Calu3 (cell line): Measurements from ENCODE around the gene ZNF341. TPM values are rescaled to one million over a fixed set of nuclear protein-coding genes. Genes with fewer than 3 reads are reported as not detected.

Experiments used
- BruUV-seq: library from RNA; stranded (reverse); fragments of 400-500 nt; replicated peaks from 2 replicates; lab custom pipeline; 2021; lab: Mats Ljungman, UMichigan
- CTCF ChIA-PET: fragments of 300-600 bp; sonication (Branson Sonifier 250); formaldehyde crosslinking; loops from one replicate; lab custom pipeline; 2022; ENCODE audit warnings: antibody characterized with exemption; lab: Charles Lee
- DNase-seq: peaks from one replicate; pipeline ENCODE4 v3.0.0; 2022
- H3K27ac Mint-ChIP-seq: one replicate; pipeline ENCODE4 v1.8.0; 2022; ENCODE audit warnings: mixed read lengths; ENCODE audit not compliant: unreplicated experiment
- H3K27me3 Mint-ChIP-seq: one replicate; pipeline ENCODE4 v1.8.0; 2022; ENCODE audit warnings: mixed read lengths; ENCODE audit not compliant: unreplicated experiment
- H3K36me3 Mint-ChIP-seq: one replicate; pipeline ENCODE4 v1.8.0; 2022; ENCODE audit warnings: mild to moderate bottlenecking, moderate library complexity, mixed read lengths; ENCODE audit not compliant: insufficient read depth, unreplicated experiment
- H3K4me1 Mint-ChIP-seq: one replicate; pipeline ENCODE4 v1.8.0; 2022; ENCODE audit warnings: mild to moderate bottlenecking, low read depth, mixed read lengths; ENCODE audit not compliant: unreplicated experiment
- H3K4me3 Mint-ChIP-seq: one replicate; pipeline ENCODE4 v1.8.0; 2022; ENCODE audit warnings: mild to moderate bottlenecking, low read depth, moderate library complexity, mixed read lengths; ENCODE audit not compliant: unreplicated experiment
- H3K9me3 Mint-ChIP-seq: one replicate; pipeline ENCODE4 v1.8.0; 2022; ENCODE audit warnings: low read depth, mixed read lengths; ENCODE audit not compliant: unreplicated experiment
- CTCF ChIP-seq: fragments of 200-600 bp; IDR thresholded peaks from one replicate; pipeline ENCODE4 v1.8.0; 2022; ENCODE audit warnings: antibody characterized with exemption; ENCODE audit not compliant: unreplicated experiment
- intact Hi-C: fragments of 100-400 bp; cut with micrococcal nuclease; formaldehyde crosslinking; loops from one replicate; pipeline ENCODE4 v1.10.0; 2022; ENCODE audit not compliant: unreplicated experiment
- total RNA-seq: library from RNA; stranded (reverse); gene quantifications from 2 replicates; pipeline ENCODE4 v1.2.3, GENCODE V29; 2022

ZNF341 gene
- total RNA-seq, 1 experiment from 2014 or later: 12.9 TPM

GRCh38 chr20:33789109-33789857 lies 57.5 kb downstream of the ZNF341 start:
- no TSS peak for BruUV-seq
- CTCF ChIA-PET: interaction anchor here (0.5 to 2.3 kb wide), 21 partner anchors 10 to 1117 kb away, joined by 3 to 38 read pairs (median 4); partner anchors contain the start of genes ACTL10 and CHMP4B

GRCh38 chr20:33789858-33790182 lies 58.0 kb downstream of the ZNF341 start:
- TF ChIP-seq CTCF: no peak
- intact Hi-C loops: loop anchor here (1.0 to 10.0 kb wide), 4 partner anchors 47 to 277 kb away; no protein-coding TSS in a partner anchor
- no peaks in the 10 kb centered on the region for H3K27me3 Mint-ChIP-seq
- H3K9me3 Mint-ChIP-seq: no peaks in the 10 kb centered on the region
- CTCF ChIA-PET: interaction anchor here (0.5 to 2.3 kb wide), 21 partner anchors 11 to 839 kb away, joined by 3 to 38 read pairs (median 4); partner anchors contain the start of genes ACTL10, CHMP4B and SNTA1
- no TSS peak for BruUV-seq
- peak overlapping the region; percentile 42 for H3K4me3 Mint-ChIP-seq
- peaks cover 70% of the 10 kb centered on the region for H3K4me1 Mint-ChIP-seq
- H3K36me3 Mint-ChIP-seq: peaks cover 50% of the 10 kb centered on the region
- peak overlapping the region; percentile 97 for H3K27ac Mint-ChIP-seq
- no peak for DNase-seq

More at GRCh38 chr20:33789109-33789857, 57.5 kb downstream of the ZNF341 start:
- Mint-ChIP-seq H3K27me3 (no peaks in the 10 kb centered on the region), H3K27ac (peak overlapping the region; percentile 97), H3K36me3 (peaks cover 50% of the 10 kb centered on the region), H3K9me3 (no peaks in the 10 kb centered on the region), H3K4me1 (peaks cover 66% of the 10 kb centered on the region), H3K4me3 (peak overlapping the region; percentile 42)
- intact Hi-C loops: loop anchor here (1.0 to 2.0 kb wide), 2 partner anchors 46 to 56 kb away; no protein-coding TSS in a partner anchor
- peak; percentile 99 for DNase-seq
- no peak for TF ChIP-seq CTCF

- Mint-ChIP-seq H3K9me3 (no peaks in the 10 kb centered on the region), H3K4me3 (peak overlapping the region; percentile 7), H3K36me3 (peaks cover 53% of the 10 kb centered on the region), H3K27me3 (no peaks in the 10 kb centered on the region), H3K4me1 (peaks cover 76% of the 10 kb centered on the region), H3K27ac (peak overlapping the region; percentile 97)
- CTCF ChIA-PET: interaction anchor here (0.6 to 2.3 kb wide), 2 partner anchors 21 to 347 kb away, joined by 3 to 38 read pairs; partner anchors contain the start of genes CHMP4B and SNTA1
- no peak for TF ChIP-seq CTCF
- DNase-seq: peak; percentile 58
- no TSS peak for BruUV-seq
- intact Hi-C loops: loop anchor here (5.0 to 10.0 kb wide), 2 partner anchors 124 to 277 kb away; no protein-coding TSS in a partner anchor
Observed at GRCh38 chr20:33790566-33790965, 58.8 kb downstream of the ZNF341 start.

GRCh38 chr20:33791021-33791420 lies 59.2 kb downstream of the ZNF341 start:
- BruUV-seq: no TSS peak
- Mint-ChIP-seq H3K4me3 (peak overlapping the region; percentile 7), H3K36me3 (peaks cover 54% of the 10 kb centered on the region), H3K9me3 (no peaks in the 10 kb centered on the region), H3K4me1 (peaks cover 81% of the 10 kb centered on the region), H3K27me3 (no peaks in the 10 kb centered on the region), H3K27ac (peak overlapping the region; percentile 97)
- intact Hi-C loops: loop anchor here (5.0 to 10.0 kb wide), 2 partner anchors 124 to 276 kb away; no protein-coding TSS in a partner anchor
- CTCF ChIA-PET: interaction anchor here (2.3 kb wide), 1 partner anchor 21 kb away, joined by 38 read pairs; the partner anchor contains the start of gene CHMP4B
- DNase-seq: no peak
- TF ChIP-seq CTCF: no peak
